ENCODE data around the gene SLC19A1.

Gene SLC19A1

GRCh38 chr21:45452696-45453307, 89.4 kb downstream of the SLC19A1 start:
- H3K27ac Mint-ChIP-seq: peak overlapping the region; percentile 18 to 70 (median 24)
- no peaks in the 10 kb centered on the region for H3K27me3 Mint-ChIP-seq (ENCODE audit: low read depth)
- no peak for TF ChIP-seq CTCF (IDR thresholded peaks at IDR 0.05; ENCODE audit: unreplicated experiment in 3 of 3)
- H3K36me3 Mint-ChIP-seq (ENCODE audit: low read depth): peaks cover 9% of the 10 kb centered on the region
- H3K9me3 Mint-ChIP-seq: peaks cover 3% of the 10 kb centered on the region
- H3K4me1 Mint-ChIP-seq: peaks cover 39% of the 10 kb centered on the region
- no peak overlapping the region for H3K4me3 Mint-ChIP-seq

GRCh38 chr21:45451771-45452182, 90.5 kb downstream of the SLC19A1 start:
- no peak for TF ChIP-seq CTCF (IDR thresholded peaks at IDR 0.05; ENCODE audit: unreplicated experiment in 3 of 3)
- peaks cover 5% of the 10 kb centered on the region for H3K9me3 Mint-ChIP-seq
- no peak overlapping the region for H3K4me3 Mint-ChIP-seq
- no peak overlapping the region for H3K27ac Mint-ChIP-seq
- H3K4me1 Mint-ChIP-seq: peaks cover 43% of the 10 kb centered on the region
- no peaks in the 10 kb centered on the region for H3K27me3 Mint-ChIP-seq (ENCODE audit: low read depth)
- peaks cover 9% of the 10 kb centered on the region for H3K36me3 Mint-ChIP-seq (ENCODE audit: low read depth)

- Mint-ChIP-seq H3K9me3 (peaks cover 8% of the 10 kb centered on the region), H3K4me1 (peaks cover 43% of the 10 kb centered on the region), H3K27ac (no peak overlapping the region), H3K4me3 (no peak overlapping the region), H3K27me3 (ENCODE audit: low read depth) (no peaks in the 10 kb centered on the region), H3K36me3 (ENCODE audit: low read depth) (peaks cover 11% of the 10 kb centered on the region)
- TF ChIP-seq CTCF (IDR thresholded peaks at IDR 0.05; ENCODE audit: unreplicated experiment in 3 of 3): no peak
Measured at GRCh38 chr21:45451091-45451740, 91.0 kb downstream of the SLC19A1 start.

GRCh38 chr21:45450423-45451090, 91.7 kb downstream of the SLC19A1 start:
- Mint-ChIP-seq H3K9me3 (peaks cover 10% of the 10 kb centered on the region), H3K4me3 (no peak overlapping the region), H3K27me3 (ENCODE audit: low read depth) (no peaks in the 10 kb centered on the region), H3K27ac (no peak overlapping the region), H3K36me3 (ENCODE audit: low read depth) (peaks cover 16% of the 10 kb centered on the region), H3K4me1 (peaks cover 43% of the 10 kb centered on the region)
- no peak for TF ChIP-seq CTCF (IDR thresholded peaks at IDR 0.05; ENCODE audit: unreplicated experiment in 3 of 3)

GRCh38 chr21:45449658-45450422, 92.4 kb downstream of the SLC19A1 start:
- Mint-ChIP-seq H3K36me3 (ENCODE audit: low read depth) (peaks cover 24% of the 10 kb centered on the region), H3K4me3 (no peak overlapping the region), H3K9me3 (peaks cover 10% of the 10 kb centered on the region), H3K4me1 (peaks cover 43% of the 10 kb centered on the region), H3K27me3 (ENCODE audit: low read depth) (no peaks in the 10 kb centered on the region), H3K27ac (peak overlapping the region in 1 of 3 experiments; percentile 61)
- TF ChIP-seq CTCF (IDR thresholded peaks at IDR 0.05; ENCODE audit: unreplicated experiment in 3 of 3): no peak
